GM12872 (cell line): ENCODE results near the gene MAP4K3.

Source experiments
- CTCF ChIP-seq: IDR thresholded peaks from 3 replicates; pipeline ENCODE4 v1.5.1; 2011; ENCODE audit warnings: low read depth, mild to moderate bottlenecking, low read length, moderate library complexity; ENCODE audit not compliant: insufficient read depth

MAP4K3 gene

GRCh38 chr2:39405364-39405763, 31.7 kb downstream of the MAP4K3 start:
- no peak for TF ChIP-seq CTCF

- no peak for TF ChIP-seq CTCF
These were observed 33.8 kb downstream of the MAP4K3 start for GRCh38 chr2:39403311-39403710.

GRCh38 chr2:39401319-39401718, 35.8 kb downstream of the MAP4K3 start:
- TF ChIP-seq CTCF, result no peak

GRCh38 chr2:39399570-39399969, 37.5 kb downstream of the MAP4K3 start:
- TF ChIP-seq CTCF, result no peak

- no peak for TF ChIP-seq CTCF
These were observed 41.8 kb downstream of the MAP4K3 start for GRCh38 chr2:39395313-39395712.

GRCh38 chr2:39394516-39394961, 42.5 kb downstream of the MAP4K3 start:
- TF ChIP-seq CTCF, result no peak

GRCh38 chr2:39392672-39393071, 44.4 kb downstream of the MAP4K3 start:
- no peak for TF ChIP-seq CTCF

- TF ChIP-seq CTCF, result no peak
These were observed 46.9 kb downstream of the MAP4K3 start for GRCh38 chr2:39390216-39390615.
